ENCODE measurements around the gene WDR86.

Gene WDR86

DNA sequence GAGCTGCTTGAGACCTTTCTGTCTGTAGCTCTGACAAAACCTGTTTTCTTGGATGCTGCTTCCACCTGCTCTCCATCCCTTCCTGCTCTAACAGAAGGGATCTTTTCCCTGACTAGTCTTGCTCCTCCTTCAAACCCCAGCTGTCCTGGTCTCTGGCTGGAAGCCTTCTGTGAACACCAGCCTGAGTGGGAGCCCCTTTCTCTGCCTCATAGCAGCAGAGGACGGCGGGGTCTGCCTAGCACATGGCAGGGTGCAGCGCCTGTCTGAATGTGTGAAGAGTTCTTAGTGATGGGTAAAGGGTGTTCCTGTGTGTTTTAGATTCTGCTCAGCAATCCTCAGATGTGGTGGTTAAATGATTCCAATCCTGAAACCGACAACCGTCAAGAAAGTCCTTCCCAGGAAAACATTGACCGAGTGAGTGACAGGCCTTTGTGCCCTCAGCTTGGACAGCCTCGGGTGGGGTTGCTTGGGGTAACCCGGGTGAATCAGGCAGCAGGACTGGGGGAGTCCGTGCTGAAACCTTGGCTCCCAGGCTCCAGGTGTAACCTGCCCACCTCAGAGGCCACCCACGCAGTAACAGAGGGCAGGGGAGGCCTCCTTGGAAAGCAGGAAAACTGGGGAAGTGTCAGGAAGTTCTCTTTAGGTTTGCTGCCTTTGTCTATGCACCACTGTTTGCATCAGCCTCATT lies 34.2 kb downstream of the WDR86 start:
- Histone ChIP-seq H3K4me1 (no peaks in the 10 kb centered on the region), H3K27me3 (no peaks in the 10 kb centered on the region), H3K36me3 (no peaks in the 10 kb centered on the region; the same call in none of the 2 replicates), H3K9me3 (no peaks in the 10 kb centered on the region), H3K4me3 (ENCODE audit: low read depth, low read length) (no peak overlapping the region)
- TF ChIP-seq, protein P1, sequence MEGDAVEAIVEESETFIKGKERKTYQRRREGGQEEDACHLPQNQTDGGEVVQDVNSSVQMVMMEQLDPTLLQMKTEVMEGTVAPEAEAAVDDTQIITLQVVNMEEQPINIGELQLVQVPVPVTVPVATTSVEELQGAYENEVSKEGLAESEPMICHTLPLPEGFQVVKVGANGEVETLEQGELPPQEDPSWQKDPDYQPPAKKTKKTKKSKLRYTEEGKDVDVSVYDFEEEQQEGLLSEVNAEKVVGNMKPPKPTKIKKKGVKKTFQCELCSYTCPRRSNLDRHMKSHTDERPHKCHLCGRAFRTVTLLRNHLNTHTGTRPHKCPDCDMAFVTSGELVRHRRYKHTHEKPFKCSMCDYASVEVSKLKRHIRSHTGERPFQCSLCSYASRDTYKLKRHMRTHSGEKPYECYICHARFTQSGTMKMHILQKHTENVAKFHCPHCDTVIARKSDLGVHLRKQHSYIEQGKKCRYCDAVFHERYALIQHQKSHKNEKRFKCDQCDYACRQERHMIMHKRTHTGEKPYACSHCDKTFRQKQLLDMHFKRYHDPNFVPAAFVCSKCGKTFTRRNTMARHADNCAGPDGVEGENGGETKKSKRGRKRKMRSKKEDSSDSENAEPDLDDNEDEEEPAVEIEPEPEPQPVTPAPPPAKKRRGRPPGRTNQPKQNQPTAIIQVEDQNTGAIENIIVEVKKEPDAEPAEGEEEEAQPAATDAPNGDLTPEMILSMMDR (IDR thresholded peaks at IDR 0.05; ENCODE audit: low read depth, low read length) = no peak
- DNase-seq = no peak

DNA sequence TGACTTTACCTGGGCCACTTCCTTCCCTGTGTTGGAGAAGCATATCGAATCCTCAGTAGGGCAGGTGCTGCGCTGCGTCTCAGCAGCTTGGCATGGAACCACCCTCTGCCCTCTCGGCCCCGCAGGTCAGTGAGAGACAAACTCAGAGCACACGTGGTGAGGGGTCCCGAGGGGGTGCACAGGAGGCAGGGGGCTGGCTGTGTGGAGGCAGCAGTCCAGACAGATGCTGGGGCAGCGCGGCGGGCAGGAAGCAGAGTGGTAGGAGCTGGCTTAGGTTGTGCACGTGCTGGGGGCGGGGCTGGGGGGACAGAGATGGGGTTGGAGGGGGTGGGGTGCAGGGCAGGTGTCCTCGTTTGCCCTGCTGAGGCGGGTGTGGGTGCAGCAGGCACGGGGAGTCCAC lies 35.1 kb downstream of the WDR86 start:
- H3K36me3 ChIP-seq = no peaks in the 10 kb centered on the region; the same call in none of the 2 replicates
- no peak overlapping the region for H3K4me3 ChIP-seq (ENCODE audit: low read depth, low read length)
- no peak for DNase-seq
- no peaks in the 10 kb centered on the region for H3K4me1 ChIP-seq
- no peaks in the 10 kb centered on the region for H3K9me3 ChIP-seq
- TF ChIP-seq, protein P1 (IDR thresholded peaks at IDR 0.05; ENCODE audit: low read depth, low read length) = no peak
- no peaks in the 10 kb centered on the region for H3K27me3 ChIP-seq

DNA sequence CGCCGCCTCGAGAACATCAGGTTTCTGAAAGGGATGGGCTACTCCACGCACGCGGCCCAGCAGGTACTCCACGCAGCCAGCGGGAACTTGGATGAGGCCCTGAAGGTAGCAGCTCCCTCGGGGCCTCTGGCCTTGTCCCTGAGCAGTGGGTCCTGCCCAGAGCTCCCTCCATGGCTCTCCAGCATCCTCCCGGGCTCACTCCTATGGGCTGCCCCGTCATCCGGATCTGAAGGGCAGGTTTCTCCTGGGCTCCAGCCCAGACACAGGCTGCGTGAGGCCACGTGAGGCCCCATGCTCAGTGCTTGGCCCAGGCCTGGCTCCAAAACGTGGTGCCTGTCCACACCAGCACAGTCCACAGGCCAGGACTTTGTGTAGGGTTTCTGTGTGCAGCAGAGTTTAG lies 35.7 kb downstream of the WDR86 start:
- no peaks in the 10 kb centered on the region; the same call in none of the 2 replicates for H3K36me3 ChIP-seq

DNA sequence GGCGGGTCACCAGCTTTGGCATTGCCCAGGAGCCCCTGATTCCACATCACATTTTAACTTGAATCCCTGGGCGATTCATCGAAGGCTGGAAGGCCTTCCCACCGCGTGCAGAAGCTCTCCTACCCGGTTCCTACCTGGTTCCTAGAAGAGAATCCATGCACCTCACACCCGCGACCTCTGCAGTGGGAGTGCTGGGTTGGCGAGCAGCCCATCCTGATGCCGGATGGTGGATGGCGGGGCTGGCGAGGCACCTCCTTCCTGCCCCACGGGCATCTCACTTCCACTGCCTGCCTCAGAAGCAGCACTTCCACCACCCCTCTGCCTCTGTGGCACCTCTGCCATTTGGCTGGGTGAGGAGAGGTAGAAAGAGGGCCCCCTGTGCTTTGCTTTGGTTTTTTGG lies 36.2 kb downstream of the WDR86 start:
- no peak overlapping the region for H3K4me3 ChIP-seq (ENCODE audit: low read depth, low read length)
- no peaks in the 10 kb centered on the region; the same call in none of the 2 replicates for H3K36me3 ChIP-seq
- no peaks in the 10 kb centered on the region for H3K9me3 ChIP-seq
- TF ChIP-seq, protein P1 (IDR thresholded peaks at IDR 0.05; ENCODE audit: low read depth, low read length) = no peak
- no peaks in the 10 kb centered on the region for H3K27me3 ChIP-seq
- no peaks in the 10 kb centered on the region for H3K4me1 ChIP-seq
- peak; percentile 66 for DNase-seq

More for the DNA sequence above, 35.7 kb downstream of the WDR86 start:
- Histone ChIP-seq H3K9me3 (no peaks in the 10 kb centered on the region), H3K4me3 (ENCODE audit: low read depth, low read length) (no peak overlapping the region), H3K27me3 (no peaks in the 10 kb centered on the region), H3K4me1 (no peaks in the 10 kb centered on the region)
- no peak for DNase-seq
- TF ChIP-seq, protein P1 (IDR thresholded peaks at IDR 0.05; ENCODE audit: low read depth, low read length) = no peak

DNA sequence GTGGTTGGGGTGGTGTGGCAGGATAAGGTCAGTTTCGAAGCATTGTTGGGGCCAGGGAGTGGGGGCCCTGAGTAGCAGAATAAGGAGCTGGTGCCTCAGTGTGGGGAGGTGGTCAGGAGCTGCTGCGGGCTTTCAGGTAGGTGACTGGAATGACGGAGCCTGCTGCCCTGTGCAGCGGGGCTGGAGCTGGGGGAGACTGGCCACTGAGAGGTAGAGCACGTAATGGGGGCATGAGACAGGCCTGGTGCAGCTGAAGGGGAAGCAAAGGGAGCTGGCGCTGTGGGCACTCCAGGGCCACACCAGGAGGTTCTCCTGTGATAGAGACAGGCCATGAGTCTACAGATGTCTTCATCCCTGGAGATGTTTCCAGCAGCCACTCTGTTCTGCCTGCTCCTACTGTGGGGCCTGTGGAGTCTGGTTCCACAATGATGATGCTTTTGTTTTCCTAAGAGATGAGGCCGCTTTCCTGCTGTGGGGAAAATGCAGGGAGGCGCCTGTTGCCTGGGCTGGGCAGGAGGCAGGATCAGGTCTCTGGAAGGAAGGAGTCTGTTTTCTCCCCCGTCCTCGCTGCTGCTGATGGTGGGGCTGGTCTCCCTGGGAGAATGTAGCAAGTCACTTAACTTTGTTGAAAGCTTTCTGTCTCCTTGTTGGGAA lies 37.1 kb downstream of the WDR86 start:
- TF ChIP-seq, protein P1 (IDR thresholded peaks at IDR 0.05; ENCODE audit: low read depth, low read length) = no peak
- no peaks in the 10 kb centered on the region for H3K27me3 ChIP-seq
- peaks cover 2% of the 10 kb centered on the region; the same call in 1 of the 2 replicates for H3K4me1 ChIP-seq
- DNase-seq = no peak
- no peaks in the 10 kb centered on the region for H3K9me3 ChIP-seq
- H3K36me3 ChIP-seq = no peaks in the 10 kb centered on the region; the same call in none of the 2 replicates
- no peak overlapping the region for H3K4me3 ChIP-seq (ENCODE audit: low read depth, low read length)

DNA sequence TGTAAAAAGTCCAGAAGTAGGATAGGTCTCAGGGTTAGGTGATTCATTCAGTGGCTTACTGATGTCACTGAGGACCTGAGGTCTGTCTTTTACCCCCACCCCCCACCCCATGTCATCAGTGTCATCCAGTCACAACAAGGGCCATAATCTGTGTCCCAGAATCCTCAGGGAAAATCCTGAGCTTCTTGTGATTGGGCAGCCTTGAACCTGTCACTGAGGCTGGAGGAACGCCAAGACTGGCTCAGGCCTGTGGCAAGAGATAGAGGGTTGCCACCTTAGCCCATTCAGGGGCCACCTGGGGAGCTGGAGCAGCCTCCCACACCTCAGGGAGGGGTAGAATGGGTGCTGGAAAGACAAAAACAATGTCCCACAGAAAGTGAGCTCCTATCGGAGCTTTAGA lies 38.6 kb downstream of the WDR86 start:
- Histone ChIP-seq H3K36me3 (no peaks in the 10 kb centered on the region; the same call in none of the 2 replicates), H3K9me3 (no peaks in the 10 kb centered on the region), H3K4me1 (peaks cover 2% of the 10 kb centered on the region; the same call in 1 of the 2 replicates), H3K4me3 (ENCODE audit: low read depth, low read length) (no peak overlapping the region), H3K27me3 (no peaks in the 10 kb centered on the region)
- no peak for DNase-seq
- TF ChIP-seq, protein P1 (IDR thresholded peaks at IDR 0.05; ENCODE audit: low read depth, low read length) = no peak

Data from BE2C (cell line).